ENCODE results near the gene SIN3B.
"Not testable (repeated sequence)": the region's sequence is repeated elsewhere in the genome, so short reads cannot be mapped to it uniquely, and the experiment has no call there.

SIN3B gene

GRCh38 chr19:16829010-16829821, at the start of gene SIN3B:
SIN3B (plus strand) TSS chr19:16829398; CDS start chr19:16829421, 23 bp downstream.
- DNase-seq = peak; percentile 92

GRCh38 chr19:16779539-16780163, 49.5 kb upstream of the SIN3B start:
- no peak for DNase-seq

- DNase-seq = no peak
Measured at GRCh38 chr19:16782719-16783118, 46.5 kb upstream of the SIN3B start.

GRCh38 chr19:16788479-16788878, 40.7 kb upstream of the SIN3B start:
- DNase-seq = no peak

GRCh38 chr19:16789238-16789637, 40.0 kb upstream of the SIN3B start:
- no peak for DNase-seq

GRCh38 chr19:16790051-16790450, 39.1 kb upstream of the SIN3B start:
- DNase-seq = no peak

GRCh38 chr19:16791942-16792341, 37.3 kb upstream of the SIN3B start:
- DNase-seq = no peak

GRCh38 chr19:16794456-16795441, 34.4 kb upstream of the SIN3B start:
- no peak for DNase-seq

- no peak for DNase-seq
Measured at GRCh38 chr19:16795731-16796130, 33.5 kb upstream of the SIN3B start.

- DNase-seq = no peak
Measured at GRCh38 chr19:16797876-16798275, 31.3 kb upstream of the SIN3B start.

- not testable (repeated sequence) for DNase-seq
Measured at GRCh38 chr19:16798326-16798725, 30.9 kb upstream of the SIN3B start.

- DNase-seq = no peak
Measured at GRCh38 chr19:16799740-16800139, 29.5 kb upstream of the SIN3B start.

- peak; percentile 35 for DNase-seq
Measured at GRCh38 chr19:16801600-16802013, 27.6 kb upstream of the SIN3B start.

GRCh38 chr19:16804176-16804575, 25.0 kb upstream of the SIN3B start:
- no peak for DNase-seq

- DNase-seq = no peak
Measured at GRCh38 chr19:16807549-16808284, 21.5 kb upstream of the SIN3B start.

GRCh38 chr19:16814526-16815100, 14.6 kb upstream of the SIN3B start:
- DNase-seq = no peak

GRCh38 chr19:16820056-16820455, 9.1 kb upstream of the SIN3B start:
- DNase-seq = no peak

GRCh38 chr19:16821081-16821480, 8.1 kb upstream of the SIN3B start:
- no peak for DNase-seq

GRCh38 chr19:16822648-16823047, 6.5 kb upstream of the SIN3B start:
- DNase-seq = no peak

- DNase-seq = no peak
Measured at GRCh38 chr19:16824658-16825311, 4.4 kb upstream of the SIN3B start.

GRCh38 chr19:16825312-16826052, 3.7 kb upstream of the SIN3B start:
- DNase-seq = peak; percentile 80
